ENCODE results near the gene STK40. TPM values are rescaled to one million over a fixed set of nuclear protein-coding genes. Genes with fewer than 3 reads are reported as not detected.

Gene STK40
- total RNA-seq, 1 experiment from 2014 or later: 14.4 TPM

- Histone ChIP-seq H3K9ac (ENCODE audit: low read length) (no peak overlapping the region), H4K20me1 (ENCODE audit: low read length) (no peaks in the 10 kb centered on the region), H3F3A (ENCODE audit: low read length, unreplicated experiment) (no peaks in the 10 kb centered on the region), H3K4me3 (ENCODE audit: low read length) (no peak overlapping the region), H2AFZ (ENCODE audit: low read length) (no peak overlapping the region), H3K9me3 (ENCODE audit: low read length) (no peaks in the 10 kb centered on the region), H3K36me3 (ENCODE audit: low read depth, low read length) (peaks cover 27% of the 10 kb centered on the region; the same call in 1 of the 2 replicates), H3K27ac (ENCODE audit: low read length) (no peak overlapping the region), H3K9me2 (replicated peaks; ENCODE audit: low read length) (no peaks in the 10 kb centered on the region), H3K79me2 (ENCODE audit: low read length) (no peaks in the 10 kb centered on the region), H3K4me1 (ENCODE audit: insufficient read depth, low read length) (peaks cover 45% of the 10 kb centered on the region), H3K4me2 (ENCODE audit: low read length) (no peak overlapping the region), H3K27me3 (ENCODE audit: low read length) (no peaks in the 10 kb centered on the region)
- BruUV-seq (replicated peaks): no TSS peak
- DNase-seq (no peak), ATAC-seq (no peak)
- intact Hi-C loops (cut with micrococcal nuclease): no loop called here
- POLR2A ChIA-PET (ENCODE audit: unreplicated experiment): interaction anchor here (0.6 kb wide), 1 partner anchor 40 kb away, joined by 4 read pairs; no protein-coding TSS in a partner anchor
- no peak for TF ChIP-seq EZH2 (IDR thresholded peaks at IDR 0.05; ENCODE audit: low read length, unreplicated experiment)
- TF ChIP-seq, protein P1, sequence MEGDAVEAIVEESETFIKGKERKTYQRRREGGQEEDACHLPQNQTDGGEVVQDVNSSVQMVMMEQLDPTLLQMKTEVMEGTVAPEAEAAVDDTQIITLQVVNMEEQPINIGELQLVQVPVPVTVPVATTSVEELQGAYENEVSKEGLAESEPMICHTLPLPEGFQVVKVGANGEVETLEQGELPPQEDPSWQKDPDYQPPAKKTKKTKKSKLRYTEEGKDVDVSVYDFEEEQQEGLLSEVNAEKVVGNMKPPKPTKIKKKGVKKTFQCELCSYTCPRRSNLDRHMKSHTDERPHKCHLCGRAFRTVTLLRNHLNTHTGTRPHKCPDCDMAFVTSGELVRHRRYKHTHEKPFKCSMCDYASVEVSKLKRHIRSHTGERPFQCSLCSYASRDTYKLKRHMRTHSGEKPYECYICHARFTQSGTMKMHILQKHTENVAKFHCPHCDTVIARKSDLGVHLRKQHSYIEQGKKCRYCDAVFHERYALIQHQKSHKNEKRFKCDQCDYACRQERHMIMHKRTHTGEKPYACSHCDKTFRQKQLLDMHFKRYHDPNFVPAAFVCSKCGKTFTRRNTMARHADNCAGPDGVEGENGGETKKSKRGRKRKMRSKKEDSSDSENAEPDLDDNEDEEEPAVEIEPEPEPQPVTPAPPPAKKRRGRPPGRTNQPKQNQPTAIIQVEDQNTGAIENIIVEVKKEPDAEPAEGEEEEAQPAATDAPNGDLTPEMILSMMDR (conservative IDR thresholded peaks at IDR 0.05; ENCODE audit: low read depth, low read length): no peak
- TF ChIP-seq EZH2phosphoT487 (IDR thresholded peaks at IDR 0.05; ENCODE audit: borderline replicate concordance, low read length): no peak
- CTCF ChIA-PET: no interaction called here
Observed at GRCh38 chr1:36346741-36347370, 38.9 kb downstream of the STK40 start.

GRCh38 chr1:36345353-36345752 lies 40.4 kb downstream of the STK40 start:
- Histone ChIP-seq H3F3A (ENCODE audit: low read length, unreplicated experiment) (no peaks in the 10 kb centered on the region), H4K20me1 (ENCODE audit: low read length) (no peaks in the 10 kb centered on the region), H3K27ac (ENCODE audit: low read length) (no peak overlapping the region), H3K27me3 (ENCODE audit: low read length) (no peaks in the 10 kb centered on the region), H3K36me3 (ENCODE audit: low read depth, low read length) (peaks cover 31% of the 10 kb centered on the region; the same call in 1 of the 2 replicates), H3K4me2 (ENCODE audit: low read length) (no peak overlapping the region), H3K9ac (ENCODE audit: low read length) (no peak overlapping the region), H3K4me3 (ENCODE audit: low read length) (no peak overlapping the region), H3K9me3 (ENCODE audit: low read length) (no peaks in the 10 kb centered on the region), H2AFZ (ENCODE audit: low read length) (no peak overlapping the region), H3K4me1 (ENCODE audit: insufficient read depth, low read length) (peaks cover 30% of the 10 kb centered on the region), H3K9me2 (replicated peaks; ENCODE audit: low read length) (no peaks in the 10 kb centered on the region), H3K79me2 (ENCODE audit: low read length) (no peaks in the 10 kb centered on the region)
- ChIA-PET CTCF (no interaction called here), POLR2A (ENCODE audit: unreplicated experiment) (no interaction called here)
- ATAC-seq (no peak), DNase-seq (no peak)
- BruUV-seq (replicated peaks): no TSS peak
- intact Hi-C loops (cut with micrococcal nuclease): no loop called here
- TF ChIP-seq EZH2phosphoT487 (IDR thresholded peaks at IDR 0.05; ENCODE audit: borderline replicate concordance, low read length) (no peak), EZH2 (IDR thresholded peaks at IDR 0.05; ENCODE audit: low read length, unreplicated experiment) (no peak)
- TF ChIP-seq, protein P1 (conservative IDR thresholded peaks at IDR 0.05; ENCODE audit: low read depth, low read length): no peak

GRCh38 chr1:36344395-36344680 lies 41.4 kb downstream of the STK40 start:
- Histone ChIP-seq H3K79me2 (ENCODE audit: low read length) (no peaks in the 10 kb centered on the region), H3K9me2 (replicated peaks; ENCODE audit: low read length) (no peaks in the 10 kb centered on the region), H3K27me3 (ENCODE audit: low read length) (no peaks in the 10 kb centered on the region), H4K20me1 (ENCODE audit: low read length) (no peaks in the 10 kb centered on the region), H3K4me3 (ENCODE audit: low read length) (no peak overlapping the region), H3K4me1 (ENCODE audit: insufficient read depth, low read length) (peaks cover 20% of the 10 kb centered on the region), H3F3A (ENCODE audit: low read length, unreplicated experiment) (no peaks in the 10 kb centered on the region), H3K4me2 (ENCODE audit: low read length) (no peak overlapping the region), H2AFZ (ENCODE audit: low read length) (no peak overlapping the region), H3K27ac (ENCODE audit: low read length) (no peak overlapping the region), H3K36me3 (ENCODE audit: low read depth, low read length) (peaks cover 31% of the 10 kb centered on the region; the same call in 1 of the 2 replicates), H3K9me3 (ENCODE audit: low read length) (no peaks in the 10 kb centered on the region), H3K9ac (ENCODE audit: low read length) (no peak overlapping the region)
- POLR2A ChIA-PET (ENCODE audit: unreplicated experiment): no interaction called here
- CTCF ChIA-PET: no interaction called here
- BruUV-seq (replicated peaks): no TSS peak
- no peak for TF ChIP-seq EZH2 (IDR thresholded peaks at IDR 0.05; ENCODE audit: low read length, unreplicated experiment)
- TF ChIP-seq, protein P1 (conservative IDR thresholded peaks at IDR 0.05; ENCODE audit: low read depth, low read length): no peak
- no peak for TF ChIP-seq EZH2phosphoT487 (IDR thresholded peaks at IDR 0.05; ENCODE audit: borderline replicate concordance, low read length)
- no peak for ATAC-seq
- no peak for DNase-seq
- intact Hi-C loops (cut with micrococcal nuclease): loop anchor here (5.0 kb wide), 1 partner anchor 43 kb away; the partner anchor contains the start of gene STK40

All from PC-3 (cell line).